LoVo (cell line): Measurements from ENCODE around the gene PTPRD.
"Not testable (repeated sequence)": the region's sequence is repeated elsewhere in the genome, so short reads cannot be mapped to it uniquely, and the experiment has no call there.

Experiments used
- DNase-seq: peaks from one replicate; pipeline ENCODE4 v3.0.0-alpha.2; 2016; ENCODE audit warnings: low spot score

PTPRD gene

GRCh38 chr9:10479172-10479571, 133.6 kb downstream of the PTPRD start:
- no peak for DNase-seq

GRCh38 chr9:10449201-10449617, 163.6 kb downstream of the PTPRD start:
- DNase-seq = not testable (repeated sequence)

GRCh38 chr9:10447036-10447435, 165.8 kb downstream of the PTPRD start:
- no peak for DNase-seq

- DNase-seq = no peak
Observed at GRCh38 chr9:10443868-10444204, 169.0 kb downstream of the PTPRD start.

GRCh38 chr9:10443181-10443867, 169.5 kb downstream of the PTPRD start:
- no peak for DNase-seq

GRCh38 chr9:10438955-10439354, 173.8 kb downstream of the PTPRD start:
- no peak for DNase-seq

- no peak for DNase-seq
Observed at GRCh38 chr9:10436756-10437155, 176.0 kb downstream of the PTPRD start.

GRCh38 chr9:10434412-10434811, 178.4 kb downstream of the PTPRD start:
- DNase-seq = no peak

GRCh38 chr9:10411272-10411671, 201.5 kb downstream of the PTPRD start:
- DNase-seq = no peak

GRCh38 chr9:10403283-10403682, 209.5 kb downstream of the PTPRD start:
- DNase-seq = no peak

- no peak for DNase-seq
Observed at GRCh38 chr9:10396615-10397014, 216.2 kb downstream of the PTPRD start.

- DNase-seq = no peak
Observed at GRCh38 chr9:10387282-10387681, 225.5 kb downstream of the PTPRD start.

GRCh38 chr9:10371824-10372223, 241.0 kb downstream of the PTPRD start:
- no peak for DNase-seq

- peak; percentile 50 for DNase-seq
Observed at GRCh38 chr9:10366171-10366779, 246.5 kb downstream of the PTPRD start.

- DNase-seq = no peak
Observed at GRCh38 chr9:10354591-10354990, 258.2 kb downstream of the PTPRD start.

GRCh38 chr9:10345621-10346020, 267.2 kb downstream of the PTPRD start:
- not testable (repeated sequence) for DNase-seq

GRCh38 chr9:10341057-10341456, 271.7 kb downstream of the PTPRD start:
- DNase-seq = no peak

- no peak for DNase-seq
Observed at GRCh38 chr9:10339152-10339551, 273.6 kb downstream of the PTPRD start.

- no peak for DNase-seq
Observed at GRCh38 chr9:10331157-10331556, 281.6 kb downstream of the PTPRD start.

GRCh38 chr9:10282084-10282483, 330.7 kb downstream of the PTPRD start:
- DNase-seq = no peak

- DNase-seq = no peak
Observed at GRCh38 chr9:10274988-10275387, 337.8 kb downstream of the PTPRD start.

- no peak for DNase-seq
Observed at GRCh38 chr9:10274175-10274574, 338.6 kb downstream of the PTPRD start.

- DNase-seq = no peak
Observed at GRCh38 chr9:10272830-10273229, 340.0 kb downstream of the PTPRD start.
